Measurements from ENCODE around the gene WNK2.

WNK2 gene

GRCh38 chr9:93308158-93308602, 124.2 kb downstream of the WNK2 start:
- TF ChIP-seq, protein P1, sequence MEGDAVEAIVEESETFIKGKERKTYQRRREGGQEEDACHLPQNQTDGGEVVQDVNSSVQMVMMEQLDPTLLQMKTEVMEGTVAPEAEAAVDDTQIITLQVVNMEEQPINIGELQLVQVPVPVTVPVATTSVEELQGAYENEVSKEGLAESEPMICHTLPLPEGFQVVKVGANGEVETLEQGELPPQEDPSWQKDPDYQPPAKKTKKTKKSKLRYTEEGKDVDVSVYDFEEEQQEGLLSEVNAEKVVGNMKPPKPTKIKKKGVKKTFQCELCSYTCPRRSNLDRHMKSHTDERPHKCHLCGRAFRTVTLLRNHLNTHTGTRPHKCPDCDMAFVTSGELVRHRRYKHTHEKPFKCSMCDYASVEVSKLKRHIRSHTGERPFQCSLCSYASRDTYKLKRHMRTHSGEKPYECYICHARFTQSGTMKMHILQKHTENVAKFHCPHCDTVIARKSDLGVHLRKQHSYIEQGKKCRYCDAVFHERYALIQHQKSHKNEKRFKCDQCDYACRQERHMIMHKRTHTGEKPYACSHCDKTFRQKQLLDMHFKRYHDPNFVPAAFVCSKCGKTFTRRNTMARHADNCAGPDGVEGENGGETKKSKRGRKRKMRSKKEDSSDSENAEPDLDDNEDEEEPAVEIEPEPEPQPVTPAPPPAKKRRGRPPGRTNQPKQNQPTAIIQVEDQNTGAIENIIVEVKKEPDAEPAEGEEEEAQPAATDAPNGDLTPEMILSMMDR (IDR thresholded peaks at IDR 0.05; ENCODE audit: control insufficient read depth, insufficient read depth, low read depth, low read length, missing control alignments), result no peak

GRCh38 chr9:93308676-93309075, 124.7 kb downstream of the WNK2 start:
- DNase-seq (ENCODE audit: low read depth), result no peak
- TF ChIP-seq, protein P1 (IDR thresholded peaks at IDR 0.05; ENCODE audit: control insufficient read depth, insufficient read depth, low read depth, low read length, missing control alignments), result no peak
- no peak overlapping the region for H3K4me3 ChIP-seq (ENCODE audit: control insufficient read depth, low read depth, low read length)

More at GRCh38 chr9:93308158-93308602, 124.2 kb downstream of the WNK2 start:
- H3K4me3 ChIP-seq (ENCODE audit: control insufficient read depth, low read depth, low read length), result no peak overlapping the region
- DNase-seq (ENCODE audit: low read depth), result no peak

DNA sequence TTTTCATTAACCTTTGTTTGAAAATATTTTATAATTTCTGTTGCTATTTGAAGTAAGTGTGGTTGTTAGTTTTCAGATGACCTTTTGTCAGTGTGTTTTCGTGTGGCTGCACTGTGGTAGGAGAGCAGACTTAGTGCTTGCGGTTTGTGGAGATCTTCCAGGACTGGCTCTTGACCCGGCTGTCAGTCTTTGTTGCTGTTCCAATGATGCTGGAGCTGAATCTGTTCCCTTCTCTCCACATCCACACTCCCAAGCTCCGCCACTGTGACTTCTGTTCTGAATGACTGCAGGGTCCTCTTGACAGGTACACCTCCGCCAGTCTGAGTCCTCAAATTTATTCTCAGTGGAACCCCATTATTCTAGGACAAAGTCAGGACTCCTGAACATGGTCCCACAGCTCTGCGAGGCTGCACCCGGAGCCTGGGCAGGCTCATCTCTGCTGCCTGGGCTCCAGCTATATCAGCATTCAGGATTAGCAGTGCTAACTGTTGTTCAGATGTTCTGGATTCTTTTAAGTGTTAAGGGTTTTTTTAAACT, 126.0 kb downstream of the WNK2 start:
- TF ChIP-seq, protein P1 (IDR thresholded peaks at IDR 0.05; ENCODE audit: control insufficient read depth, insufficient read depth, low read depth, low read length, missing control alignments), result no peak
- DNase-seq (ENCODE audit: low read depth), result no peak
- H3K4me3 ChIP-seq (ENCODE audit: control insufficient read depth, low read depth, low read length), result no peak overlapping the region

DNA sequence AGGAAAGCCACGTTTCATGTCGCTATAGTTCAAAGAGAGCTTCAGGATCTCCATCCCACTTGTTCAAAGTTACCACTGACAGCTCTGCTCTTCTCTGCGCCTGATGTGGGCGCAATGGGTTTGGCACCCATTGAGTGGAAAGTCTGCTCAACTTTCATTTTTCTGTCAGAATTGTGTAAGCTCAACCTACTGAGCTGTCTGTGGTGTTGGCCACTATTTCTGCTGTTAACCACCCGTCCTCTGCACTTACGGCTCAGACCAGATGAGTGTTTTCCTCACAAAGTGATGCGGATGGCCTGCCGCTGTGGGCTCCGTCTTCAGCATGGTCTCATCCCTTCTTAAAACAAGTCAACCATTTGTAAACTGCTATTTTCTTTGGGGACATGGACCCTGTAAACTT, 131.2 kb downstream of the WNK2 start:
- TF ChIP-seq, protein P1 (IDR thresholded peaks at IDR 0.05; ENCODE audit: control insufficient read depth, insufficient read depth, low read depth, low read length, missing control alignments), result no peak
- no peak for DNase-seq (ENCODE audit: low read depth)
- no peak overlapping the region for H3K4me3 ChIP-seq (ENCODE audit: control insufficient read depth, low read depth, low read length)

DNA sequence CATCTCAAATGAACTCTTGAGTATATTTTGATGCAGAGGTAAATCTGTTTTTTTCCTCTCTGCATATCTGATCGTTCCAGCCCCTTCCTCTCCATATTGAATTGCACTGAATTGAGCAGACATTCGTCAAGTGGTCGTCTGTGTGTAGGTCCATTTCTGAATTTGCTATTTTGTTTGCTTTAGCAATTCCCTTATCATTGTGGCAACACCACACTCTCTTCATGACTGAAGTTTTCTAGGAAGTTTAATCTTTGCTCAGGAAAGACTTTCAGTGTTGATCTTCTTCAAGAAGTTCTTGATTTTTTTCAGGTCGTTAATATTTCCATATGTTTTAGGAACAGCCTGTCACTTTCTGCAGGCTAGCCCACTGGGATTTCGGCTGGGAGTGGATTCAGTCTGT, 132.0 kb downstream of the WNK2 start:
- no peak for DNase-seq (ENCODE audit: low read depth)
- TF ChIP-seq, protein P1 (IDR thresholded peaks at IDR 0.05; ENCODE audit: control insufficient read depth, insufficient read depth, low read depth, low read length, missing control alignments), result no peak

DNA sequence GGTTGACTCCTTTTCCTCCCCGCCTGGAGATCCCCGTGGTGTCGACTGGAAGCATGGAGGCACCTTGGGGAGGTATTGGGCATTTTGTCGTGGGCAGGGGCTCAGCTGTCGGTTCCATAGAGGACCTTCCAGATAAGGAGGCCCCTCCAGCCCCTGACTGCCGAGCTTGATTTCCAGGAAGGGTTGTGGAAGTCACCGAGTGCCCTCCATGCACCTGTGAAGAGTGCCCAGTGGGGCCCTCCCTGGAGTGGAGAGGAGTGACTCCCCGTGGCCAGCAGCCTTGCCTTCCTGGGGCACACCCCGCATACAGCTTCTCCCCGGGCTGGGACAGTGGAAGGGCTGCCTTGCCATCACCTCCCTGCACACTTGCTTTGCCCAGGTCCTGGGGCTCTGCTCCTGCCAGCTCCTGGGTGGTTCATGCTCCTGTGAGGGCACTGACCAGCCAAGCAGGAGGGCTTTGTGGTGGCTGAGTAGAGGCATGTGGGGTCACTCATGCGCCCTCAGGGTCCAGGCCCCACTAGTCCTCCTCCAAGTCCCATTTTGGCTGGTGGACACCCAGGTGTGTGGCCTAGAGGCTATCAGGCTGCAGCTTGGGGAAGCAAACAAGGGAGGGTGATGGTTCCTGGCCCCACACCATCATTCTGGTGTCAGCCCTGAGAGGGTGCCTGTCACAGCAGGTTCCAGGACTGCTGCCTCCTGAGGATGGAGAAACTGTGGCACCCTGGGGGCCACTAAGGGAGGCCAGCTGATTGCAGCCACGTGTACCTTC, 133.0 kb downstream of the WNK2 start:
- DNase-seq (ENCODE audit: low read depth), result no peak
- TF ChIP-seq, protein P1 (IDR thresholded peaks at IDR 0.05; ENCODE audit: control insufficient read depth, insufficient read depth, low read depth, low read length, missing control alignments), result no peak
- H3K4me3 ChIP-seq (ENCODE audit: control insufficient read depth, low read depth, low read length), result no peak overlapping the region

More for the DNA sequence above, 132.0 kb downstream of the WNK2 start:
- H3K4me3 ChIP-seq (ENCODE audit: control insufficient read depth, low read depth, low read length), result no peak overlapping the region

All from AG09309 (cell line).